HCT116 (cell line): ENCODE measurements around the gene STX12. TPM values are rescaled to one million over a fixed set of nuclear protein-coding genes. Genes with fewer than 3 reads are reported as not detected.

Experiments used
- ATAC-seq: fragments of 200-7000 bp; cut with Tn5 transposase; 2 replicates; pipeline ENCODE4 v1.9.1; 2020; ENCODE audit warnings: mild to moderate bottlenecking, moderate library complexity
- BruUV-seq: library from RNA; stranded (reverse); fragments of 400-500 nt; replicated peaks from 2 replicates; lab custom pipeline; 2021; lab: Mats Ljungman, UMichigan
- CTCF ChIA-PET: fragments of 300-600 bp; sonication (Branson Sonifier 250); formaldehyde crosslinking; loops from one replicate; lab custom pipeline; 2021; ENCODE audit warnings: antibody characterized with exemption; lab: Charles Lee
- POLR2A ChIA-PET: fragments of 300-600, 350-600 bp; sonication (Branson Sonifier 250); formaldehyde crosslinking; loops from one replicate; lab custom pipeline; 2021; ENCODE audit warnings: antibody characterized with exemption; lab: Charles Lee
- RAD21 ChIA-PET, 2 experiments: fragments of 300-600 bp; sonication (Branson Sonifier 250); formaldehyde crosslinking; loops; one replicate each; lab custom pipeline; 2023; ENCODE audit warnings: low total read pairs in 2 of 2; ENCODE audit not compliant: uncharacterized antibody in 2 of 2, unreplicated experiment in 2 of 2, low non-redundant PET in 1 of 2; lab: Charles Lee
- DNase-seq: peaks from one replicate; pipeline ENCODE4 v3.0.0-alpha.2; 2010; ENCODE audit warnings: low read depth, low spot score
- H2AFZ ChIP-seq: fragments of 200-600 bp; shearing (Covaris generic), sonication (generic); 2 replicates; pipeline ENCODE4 v1.6.1; 2017; ENCODE audit warnings: low read depth, mixed run types, mixed read lengths, antibody characterized with exemption, low read length; ENCODE audit not compliant: poor library complexity, severe bottlenecking
- H3K27ac ChIP-seq: 2 replicates; pipeline ENCODE4 v1.5.1; 2012; ENCODE audit warnings: low read depth, low read length
- H3K27me3 ChIP-seq: fragments of 200-600 bp; sonication (generic); 2 replicates; pipeline ENCODE4 v1.6.1; 2016; ENCODE audit warnings: mixed run types, low read length, mixed read lengths; ENCODE audit not compliant: insufficient read depth
- H3K36me3 ChIP-seq, 2 experiments: fragments of 200-500 bp in 1 of 2; fragments of 200-600 bp in 1 of 2; sonication (Bioruptor generic) in 1 of 2; sonication (generic) in 1 of 2; 2 replicates each; pipeline versions ENCODE4 v1.5.1 to v1.6.1; 2014 to 2016; ENCODE audit warnings: low read length in 2 of 2, inconsistent platforms in 1 of 2, mixed read lengths in 1 of 2, mixed run types in 1 of 2; ENCODE audit not compliant: insufficient read depth in 2 of 2, control insufficient read depth in 1 of 2
- H3K4me1 ChIP-seq, 2 experiments: fragments of 200-600 bp in 1 of 2; sonication (generic) in 1 of 2; 2 replicates each; pipeline versions ENCODE4 v1.5.1 to v1.6.1; 2012 to 2017; ENCODE audit warnings: low read length in 2 of 2, inconsistent platforms in 1 of 2, mild to moderate bottlenecking in 1 of 2, mixed read lengths in 1 of 2, mixed run types in 1 of 2, moderate library complexity in 1 of 2; ENCODE audit not compliant: insufficient read depth in 2 of 2, control insufficient read depth in 1 of 2
- H3K4me2 ChIP-seq: fragments of 200-600 bp; sonication (generic); 2 replicates; pipeline ENCODE4 v1.6.1; 2017; ENCODE audit warnings: mixed run types, low read length, mixed read lengths
- H3K4me3 ChIP-seq, 2 experiments: fragments of 200-600 bp in 1 of 2; sonication (generic) in 1 of 2; replicated peaks in 1 of 2; 2 replicates each; pipeline ENCODE4 v1.5.1; 2011 to 2016; ENCODE audit warnings: low read length in 2 of 2, control low read depth in 1 of 2, low read depth in 1 of 2, mild to moderate bottlenecking in 1 of 2, mixed read lengths in 1 of 2, mixed run types in 1 of 2
- H3K79me2 ChIP-seq: fragments of 200-600 bp; sonication (generic); 2 replicates; pipeline ENCODE4 v1.6.1; 2017; ENCODE audit warnings: mild to moderate bottlenecking, mixed run types, low read length, moderate library complexity, mixed read lengths; ENCODE audit not compliant: insufficient read depth
- H3K9ac ChIP-seq: fragments of 200-600 bp; sonication (generic); 2 replicates; pipeline ENCODE4 v1.6.1; 2016; ENCODE audit warnings: low read length, mixed read lengths
- H3K9me2 ChIP-seq: fragments of 200-600 bp; sonication (generic), shearing (Covaris generic); 2 replicates; pipeline ENCODE4 v1.6.1; 2017; ENCODE audit warnings: mixed run types, mild to moderate bottlenecking, moderate library complexity; ENCODE audit not compliant: insufficient read depth
- H3K9me3 ChIP-seq, 2 experiments: fragments of 200-500 bp in 1 of 2; fragments of 200-600 bp in 1 of 2; sonication (Bioruptor generic) in 1 of 2; sonication (generic) in 1 of 2; 2 replicates each; pipeline ENCODE4 v1.6.1; 2014 to 2017; ENCODE audit warnings: low read length in 2 of 2, mixed read lengths in 2 of 2, inconsistent platforms in 1 of 2, low read depth in 1 of 2, mild to moderate bottlenecking in 1 of 2, mixed run types in 1 of 2, moderate library complexity in 1 of 2; ENCODE audit not compliant: control insufficient read depth in 1 of 2, insufficient read depth in 1 of 2
- H4K20me1 ChIP-seq: fragments of 200-600 bp; sonication (generic), shearing (Covaris generic); 2 replicates; pipeline ENCODE4 v1.6.1; 2017; ENCODE audit warnings: mixed run types, mild to moderate bottlenecking, moderate library complexity; ENCODE audit not compliant: insufficient read depth
- CEBPB ChIP-seq: IDR thresholded peaks from 2 replicates; pipeline ENCODE4 v1.6.1; 2012; ENCODE audit warnings: low read depth
- EGR1 ChIP-seq: IDR thresholded peaks from 2 replicates; pipeline ENCODE4 v1.6.1; 2012; ENCODE audit warnings: low read depth
- ELF1 ChIP-seq: IDR thresholded peaks from 2 replicates; pipeline ENCODE4 v1.6.1; 2012; ENCODE audit warnings: low read depth, borderline replicate concordance
- EZH2phosphoT487 ChIP-seq: fragments of 200-600 bp; IDR thresholded peaks from 2 replicates; pipeline ENCODE4 v1.6.1; 2018; ENCODE audit warnings: antibody characterized with exemption, borderline replicate concordance
- JUND ChIP-seq: IDR thresholded peaks from 2 replicates; pipeline ENCODE4 v1.6.1; 2012
- MAX ChIP-seq: IDR thresholded peaks from 2 replicates; pipeline ENCODE4 v1.6.1; 2012
- POLR2A ChIP-seq: IDR thresholded peaks from 2 replicates; pipeline ENCODE4 v1.7.0; 2011; ENCODE audit warnings: borderline replicate concordance; ENCODE audit not compliant: insufficient read depth, insufficient read length; ENCODE audit errors: extremely low read depth
- REST ChIP-seq: IDR thresholded peaks from 2 replicates; pipeline ENCODE4 v1.6.1; 2012; ENCODE audit warnings: low read depth
- SIN3A ChIP-seq: IDR thresholded peaks from 2 replicates; pipeline ENCODE4 v1.6.1; 2012; ENCODE audit warnings: low read depth
- SP1 ChIP-seq: IDR thresholded peaks from 2 replicates; pipeline ENCODE4 v1.6.1; 2012; ENCODE audit warnings: low read depth
- SRF ChIP-seq: IDR thresholded peaks from 2 replicates; pipeline ENCODE4 v1.6.1; 2012; ENCODE audit warnings: low read depth
- TCF7L2 ChIP-seq: IDR thresholded peaks from 2 replicates; pipeline ENCODE4 v1.7.0; 2011; ENCODE audit warnings: borderline replicate concordance, inconsistent platforms; ENCODE audit not compliant: insufficient read depth, insufficient read length; ENCODE audit errors: extremely low read depth
- YY1 ChIP-seq: IDR thresholded peaks from 2 replicates; pipeline ENCODE4 v1.6.1; 2011; ENCODE audit warnings: low read length, low read depth, moderate library complexity, mild to moderate bottlenecking; ENCODE audit not compliant: insufficient replicate concordance; ENCODE audit errors: extremely low read depth
- ZBTB33 ChIP-seq: IDR thresholded peaks from 2 replicates; pipeline ENCODE4 v1.6.1; 2011; ENCODE audit warnings: mild to moderate bottlenecking, low read length, moderate library complexity; ENCODE audit not compliant: insufficient replicate concordance; ENCODE audit errors: extremely low read depth
- ZFX ChIP-seq: fragments of 450-650 bp; IDR thresholded peaks from 2 replicates; pipeline ENCODE4 v1.6.1; 2017
- intact Hi-C: fragments of 100-400 bp; cut with micrococcal nuclease; formaldehyde crosslinking; loops from 2 replicates; pipeline ENCODE4 v1.10.0; 2022
- total RNA-seq: library from RNA; stranded (reverse); gene quantifications from one replicate; pipeline ENCODE4 v1.2.1, GENCODE V29; 2021; ENCODE audit not compliant: unreplicated experiment
- TF ChIP-seq, protein P1 (sequence below), 3 experiments: fragments of 200-600 bp in 1 of 3; sonication (generic) in 1 of 3; IDR thresholded peaks in 2 of 3; conservative IDR thresholded peaks in 1 of 3; 2 replicates each; pipeline ENCODE4 v1.5.1; 2012 to 2017; ENCODE audit warnings: low read depth in 2 of 3, low read length in 2 of 3, antibody characterized with exemption in 1 of 3, borderline replicate concordance in 1 of 3, control low read depth in 1 of 3, mild to moderate bottlenecking in 1 of 3, mixed read lengths in 1 of 3, mixed run types in 1 of 3, moderate library complexity in 1 of 3; ENCODE audit not compliant: insufficient read depth in 1 of 3
- TF ChIP-seq, protein P2 (sequence below): IDR thresholded peaks from 2 replicates; pipeline ENCODE4 v1.6.1; 2012

Gene STX12
- total RNA-seq, 1 experiment from 2014 or later: 27.6 TPM

DNA sequence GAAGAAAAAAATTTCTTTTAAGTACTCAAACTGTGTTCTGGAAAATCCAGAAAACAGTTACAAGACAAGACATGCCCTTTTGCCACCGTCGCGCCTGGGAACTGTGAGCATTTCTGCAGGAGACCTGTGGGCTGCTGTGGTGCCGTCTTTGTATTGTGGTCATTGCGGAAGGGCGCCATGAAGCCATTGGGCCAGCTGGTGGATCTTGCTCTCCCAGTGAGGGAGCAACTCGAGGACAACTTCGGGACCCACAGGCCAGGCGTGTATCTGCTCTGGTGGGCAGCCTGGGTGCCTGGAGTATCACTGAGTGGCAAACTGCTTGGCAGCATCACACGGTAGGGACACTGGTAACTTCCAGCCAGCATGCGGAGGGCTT is 95.5 kb downstream of the STX12 start:
- DNase-seq (no peak), ATAC-seq (no peak)
- Histone ChIP-seq H3K27ac (no peak overlapping the region), H3K9me2 (no peaks in the 10 kb centered on the region), H3K9me3 (no peaks in the 10 kb centered on the region), H4K20me1 (no peaks in the 10 kb centered on the region), H3K79me2 (no peaks in the 10 kb centered on the region), H3K9ac (no peak overlapping the region), H3K27me3 (no peaks in the 10 kb centered on the region), H2AFZ (no peak overlapping the region), H3K36me3 (no peaks in the 10 kb centered on the region), H3K4me1 (peaks cover 4 to 12% of the 10 kb centered on the region in 2 experiments; a peak in 2 of 4 replicates), H3K4me2 (no peak overlapping the region), H3K4me3 (no peak overlapping the region)
- ChIA-PET POLR2A (no interaction called here), CTCF (no interaction called here), RAD21 (no interaction called here)
- intact Hi-C loops: no loop called here
- TF ChIP-seq SIN3A (no peak), ZFX (no peak), YY1 (no peak), JUND (no peak), SRF (no peak), ELF1 (no peak), POLR2A (no peak), CEBPB (no peak), EZH2phosphoT487 (no peak), SP1 (no peak), EGR1 (no peak), ZBTB33 (no peak), MAX (no peak), REST (no peak), TCF7L2 (no peak)
- TF ChIP-seq, protein P1, sequence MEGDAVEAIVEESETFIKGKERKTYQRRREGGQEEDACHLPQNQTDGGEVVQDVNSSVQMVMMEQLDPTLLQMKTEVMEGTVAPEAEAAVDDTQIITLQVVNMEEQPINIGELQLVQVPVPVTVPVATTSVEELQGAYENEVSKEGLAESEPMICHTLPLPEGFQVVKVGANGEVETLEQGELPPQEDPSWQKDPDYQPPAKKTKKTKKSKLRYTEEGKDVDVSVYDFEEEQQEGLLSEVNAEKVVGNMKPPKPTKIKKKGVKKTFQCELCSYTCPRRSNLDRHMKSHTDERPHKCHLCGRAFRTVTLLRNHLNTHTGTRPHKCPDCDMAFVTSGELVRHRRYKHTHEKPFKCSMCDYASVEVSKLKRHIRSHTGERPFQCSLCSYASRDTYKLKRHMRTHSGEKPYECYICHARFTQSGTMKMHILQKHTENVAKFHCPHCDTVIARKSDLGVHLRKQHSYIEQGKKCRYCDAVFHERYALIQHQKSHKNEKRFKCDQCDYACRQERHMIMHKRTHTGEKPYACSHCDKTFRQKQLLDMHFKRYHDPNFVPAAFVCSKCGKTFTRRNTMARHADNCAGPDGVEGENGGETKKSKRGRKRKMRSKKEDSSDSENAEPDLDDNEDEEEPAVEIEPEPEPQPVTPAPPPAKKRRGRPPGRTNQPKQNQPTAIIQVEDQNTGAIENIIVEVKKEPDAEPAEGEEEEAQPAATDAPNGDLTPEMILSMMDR (IDR thresholded peaks at IDR 0.05 in 2 of 3, conservative IDR thresholded peaks at IDR 0.05 in 1 of 3; ENCODE audit: borderline replicate concordance in 1 of 3, insufficient read depth in 1 of 3, low read depth in 2 of 3, low read length in 2 of 3): no peak
- TF ChIP-seq, protein P2, sequence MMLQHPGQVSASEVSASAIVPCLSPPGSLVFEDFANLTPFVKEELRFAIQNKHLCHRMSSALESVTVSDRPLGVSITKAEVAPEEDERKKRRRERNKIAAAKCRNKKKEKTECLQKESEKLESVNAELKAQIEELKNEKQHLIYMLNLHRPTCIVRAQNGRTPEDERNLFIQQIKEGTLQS: no peak
- no TSS peak for BruUV-seq
